ENCODE measurements around the gene ILK.

Gene ILK

DNA sequence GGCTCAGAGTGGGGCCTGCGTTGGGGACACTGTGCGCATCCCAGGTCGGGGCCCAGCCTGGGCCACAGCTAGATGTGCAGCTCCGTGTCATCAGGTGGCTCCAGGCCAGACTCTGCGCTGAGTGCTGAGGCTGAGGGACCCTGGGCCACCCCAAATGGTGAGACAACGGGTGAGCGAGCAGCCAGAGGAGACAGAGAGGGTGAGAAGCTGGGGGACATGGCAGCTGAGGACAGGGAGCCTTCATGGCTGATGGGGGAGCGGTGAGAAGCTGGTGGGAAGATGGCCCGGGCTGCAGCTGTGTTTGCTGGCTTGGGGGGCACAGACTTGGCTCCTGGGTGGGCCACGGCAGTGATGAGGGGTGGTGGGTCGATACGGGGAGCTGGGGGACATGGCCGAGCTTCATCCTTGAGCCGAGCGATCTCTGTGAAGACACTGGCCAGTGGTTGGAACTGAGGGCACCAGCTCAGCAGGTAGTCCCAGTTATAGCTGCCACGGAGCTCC lies 18.2 kb downstream of the ILK start:
- DNase-seq (ENCODE audit: low spot score) = no peak

DNA sequence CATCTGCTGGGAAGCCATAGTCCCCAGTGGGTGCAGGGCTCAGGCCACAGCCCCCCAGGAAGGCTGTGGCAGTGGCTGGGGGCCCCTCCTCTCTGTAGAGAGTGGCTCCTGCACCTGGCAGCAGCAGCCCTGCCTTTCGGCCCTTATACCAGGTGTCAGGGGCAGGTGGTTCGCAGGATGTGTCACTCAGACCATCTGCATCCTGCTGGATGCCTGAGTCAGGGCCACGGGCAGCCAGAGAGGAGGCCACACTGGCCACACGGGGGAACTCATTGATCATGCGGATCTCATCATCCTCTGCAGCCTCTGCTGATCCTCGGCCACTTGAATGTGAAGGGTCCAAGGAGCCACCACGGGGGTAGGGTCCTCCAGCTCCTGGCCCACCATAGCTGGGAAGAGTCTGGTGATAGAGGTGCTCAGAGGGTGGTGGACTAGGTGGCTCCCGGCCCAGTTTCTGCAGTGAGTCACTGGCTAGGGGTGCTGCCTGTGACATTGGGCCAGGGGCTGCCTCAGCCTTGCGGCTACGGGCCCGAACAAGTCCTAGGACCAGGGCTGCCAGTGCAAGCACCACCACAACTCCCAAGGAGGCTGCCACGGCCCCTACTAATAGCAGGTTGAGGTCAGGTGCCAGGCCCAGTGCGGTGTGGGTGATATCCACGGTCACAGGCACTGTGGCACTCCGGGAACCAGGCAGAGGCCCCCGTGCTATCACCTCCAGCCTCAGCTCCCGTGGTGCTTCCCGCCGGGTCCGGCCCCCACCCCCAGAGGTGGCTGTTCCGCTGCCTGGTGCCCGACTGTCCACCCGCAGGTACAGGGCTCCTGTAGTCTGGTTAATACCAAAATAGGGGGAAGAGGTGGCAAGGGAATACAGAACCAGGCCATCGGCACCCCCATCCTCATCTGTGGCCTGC lies 18.9 kb downstream of the ILK start:
- DNase-seq (ENCODE audit: low spot score) = no peak

DNA sequence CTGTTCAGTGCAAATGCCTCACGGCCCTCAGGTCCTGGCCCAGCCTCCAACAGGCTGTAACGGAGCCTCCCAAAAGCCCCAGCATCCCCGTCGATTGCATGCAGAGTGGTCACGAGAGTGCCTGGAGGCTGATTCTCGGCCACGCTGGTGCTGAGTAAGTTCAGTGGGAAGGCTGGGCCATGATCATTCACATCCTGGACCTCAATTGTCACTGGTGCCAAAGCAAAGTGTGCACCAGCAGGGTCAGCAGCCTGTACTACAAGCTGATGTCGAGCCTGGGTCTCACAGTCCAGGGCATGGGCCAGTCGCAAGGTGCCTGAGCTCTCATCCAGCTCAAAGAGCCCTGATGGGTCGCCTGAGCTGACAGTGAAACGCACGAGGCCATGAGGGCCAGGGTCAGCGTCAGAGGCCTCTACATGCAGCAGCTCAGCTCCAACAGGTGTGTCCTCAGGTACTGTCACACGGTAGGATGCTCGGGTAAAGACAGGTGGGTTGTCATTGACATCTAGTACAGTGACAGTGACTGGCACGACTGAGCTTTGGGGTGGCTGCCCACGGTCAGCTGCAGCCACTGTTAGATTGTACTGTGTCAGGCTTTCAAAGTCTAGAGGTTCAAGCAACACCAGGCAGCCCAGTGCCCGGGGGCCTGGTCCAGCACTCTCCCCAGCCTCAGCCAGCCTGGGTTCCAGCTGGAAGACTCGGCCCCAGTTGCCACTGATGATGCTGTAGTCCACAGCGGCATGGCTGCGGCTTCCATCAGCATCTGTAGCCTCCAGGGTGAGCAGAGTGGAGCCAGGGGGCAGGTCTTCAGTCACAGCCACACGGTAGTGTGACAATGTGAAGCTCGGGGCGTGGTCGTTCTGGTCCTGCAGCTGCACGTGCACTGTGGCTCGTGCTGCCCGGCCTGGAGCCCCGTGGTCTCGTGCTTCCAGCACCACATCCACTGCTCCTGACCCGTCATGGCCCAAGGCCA lies 20.1 kb downstream of the ILK start:
- no peak for DNase-seq (ENCODE audit: low spot score)

DNA sequence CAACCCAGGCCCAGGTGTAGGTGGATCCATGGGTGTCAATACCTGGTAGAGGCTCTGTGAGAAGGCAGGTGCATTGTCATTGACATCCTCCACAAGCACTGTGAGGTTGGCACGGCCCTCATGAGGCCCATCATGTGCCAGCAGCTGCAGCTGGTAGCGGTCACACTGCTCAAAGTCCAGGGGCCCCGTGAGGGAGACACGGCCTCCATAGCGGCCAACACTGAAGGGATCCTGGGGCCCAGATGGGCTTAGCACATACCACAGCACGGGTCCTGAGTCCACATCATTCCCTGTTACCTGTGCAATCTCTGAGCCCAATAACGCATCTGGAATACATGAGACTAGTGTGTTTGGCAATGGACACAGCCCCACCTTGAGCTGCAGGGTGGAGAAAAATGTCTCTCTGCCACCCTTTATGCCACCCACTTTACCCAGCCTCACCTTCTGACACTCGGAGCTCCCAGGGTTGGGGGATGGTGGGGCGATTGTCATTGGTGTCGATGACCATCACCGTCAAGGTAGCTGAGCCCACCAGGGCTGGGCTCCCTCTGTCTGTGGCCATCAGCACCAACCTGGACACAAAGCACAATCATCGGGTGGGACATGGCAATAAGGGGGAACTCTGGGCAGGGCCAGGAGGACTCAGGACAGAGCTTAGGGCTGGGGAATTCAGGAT lies 21.7 kb downstream of the ILK start:
- no peak for DNase-seq (ENCODE audit: low spot score)

DNA sequence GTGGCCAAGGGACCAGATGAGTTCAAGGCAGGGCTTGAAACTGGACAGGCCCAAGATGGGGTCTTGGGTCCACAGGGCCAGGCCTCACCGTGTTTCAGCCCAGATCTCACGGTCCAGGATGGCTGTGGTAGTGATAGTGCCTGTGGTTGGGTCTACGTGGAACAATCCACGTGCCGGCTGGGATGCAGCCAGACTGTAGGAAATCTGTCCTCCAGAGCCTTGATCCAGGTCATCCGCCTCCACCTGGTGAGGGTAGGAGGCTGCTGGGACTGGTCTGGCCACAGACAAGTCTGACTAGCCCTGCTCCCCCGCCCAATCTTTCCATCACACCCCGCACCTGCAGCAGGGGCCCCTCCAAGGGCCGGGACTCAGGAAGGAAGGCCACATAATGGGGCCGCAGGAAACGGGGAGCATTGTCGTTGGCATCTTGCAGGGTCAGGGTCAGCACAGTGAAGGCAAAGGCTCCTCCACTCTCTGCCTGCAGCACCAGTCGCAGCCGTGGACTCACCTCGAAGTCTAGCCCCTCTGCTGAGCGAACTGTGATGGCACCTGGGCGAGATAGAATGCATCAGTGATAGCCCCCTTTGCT lies 22.4 kb downstream of the ILK start:
- DNase-seq (ENCODE audit: low spot score) = no peak

DNA sequence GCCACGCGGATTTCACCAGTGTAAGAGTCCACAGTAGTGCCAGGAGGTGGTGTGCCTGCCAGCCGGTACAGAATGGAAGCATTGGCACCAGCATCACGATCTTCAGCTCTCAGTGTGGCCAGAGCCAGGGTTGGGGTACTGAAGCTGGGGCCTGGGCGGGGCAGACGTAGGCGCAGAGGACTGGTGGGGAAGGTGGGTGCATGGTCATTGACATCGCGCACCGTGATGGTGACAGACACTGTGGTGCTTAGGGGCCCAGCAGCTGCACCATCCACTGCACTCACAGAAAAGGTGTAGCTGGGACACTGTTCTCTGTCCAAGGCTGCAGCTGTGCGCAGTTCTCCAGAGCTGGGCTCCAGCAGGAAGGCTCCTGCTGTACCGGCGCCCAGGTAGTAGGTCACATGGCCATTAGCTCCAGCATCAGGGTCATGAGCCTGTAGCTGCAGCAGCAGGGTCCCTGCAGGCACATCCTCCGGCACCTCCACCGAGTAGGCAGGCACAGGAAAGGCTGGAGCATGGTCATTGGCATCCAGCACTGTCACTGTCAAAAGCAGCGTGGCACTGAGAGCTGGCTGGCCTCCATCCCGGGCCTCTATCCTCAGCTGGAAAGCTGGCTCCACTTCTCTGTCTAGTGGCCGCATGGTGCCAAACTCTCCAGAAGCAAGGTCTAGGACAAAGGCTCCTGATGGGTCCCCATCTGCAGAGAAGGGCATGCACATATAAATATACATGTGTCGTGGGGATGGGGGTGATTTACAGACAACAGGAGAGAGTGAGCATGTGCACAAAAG lies 23.6 kb downstream of the ILK start:
- no peak for DNase-seq (ENCODE audit: low spot score)

DNA sequence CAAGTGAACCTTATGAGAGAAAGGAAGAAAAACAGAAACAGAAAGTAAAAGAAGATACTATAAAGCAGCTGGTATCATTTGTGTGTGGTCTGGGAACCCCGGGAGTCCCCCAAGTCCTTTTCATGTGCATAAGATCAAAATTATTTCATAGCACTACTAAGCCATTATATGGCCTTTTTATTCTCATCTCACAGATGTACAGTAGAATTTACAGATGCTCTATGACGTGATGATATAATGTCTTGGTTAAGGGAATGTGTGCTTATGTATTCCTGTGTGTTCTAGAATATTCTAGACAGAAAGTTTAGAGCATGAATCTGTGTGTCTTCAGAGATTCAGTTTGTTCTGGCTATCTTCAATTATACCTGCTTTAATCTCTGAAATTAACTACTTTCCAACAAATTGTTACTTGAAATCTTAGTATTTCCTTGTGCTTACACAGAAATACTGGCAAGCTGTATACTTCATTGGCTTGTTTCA lies 24.2 kb downstream of the ILK start:
- DNase-seq (ENCODE audit: low spot score) = no peak

DNA sequence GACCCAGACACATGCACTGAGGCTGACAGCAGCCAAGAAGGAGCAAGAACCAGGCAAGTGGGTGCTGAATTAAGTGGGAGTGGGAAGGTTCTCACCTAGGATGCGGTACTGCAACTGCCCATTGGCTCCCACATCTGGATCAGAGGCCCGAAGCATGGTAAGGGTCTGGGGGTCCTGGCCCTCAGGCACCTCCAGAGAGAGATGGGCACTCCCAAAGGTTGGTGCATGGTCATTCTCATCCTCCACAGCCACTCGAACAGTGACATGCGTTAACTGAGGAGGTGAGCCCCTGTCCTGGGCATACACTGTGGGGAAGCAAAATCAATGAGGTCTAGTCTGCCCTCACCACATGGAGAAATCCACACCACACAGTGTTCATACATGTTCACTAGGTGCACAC lies 25.0 kb downstream of the ILK start:
- DNase-seq (ENCODE audit: low spot score) = no peak

DNA sequence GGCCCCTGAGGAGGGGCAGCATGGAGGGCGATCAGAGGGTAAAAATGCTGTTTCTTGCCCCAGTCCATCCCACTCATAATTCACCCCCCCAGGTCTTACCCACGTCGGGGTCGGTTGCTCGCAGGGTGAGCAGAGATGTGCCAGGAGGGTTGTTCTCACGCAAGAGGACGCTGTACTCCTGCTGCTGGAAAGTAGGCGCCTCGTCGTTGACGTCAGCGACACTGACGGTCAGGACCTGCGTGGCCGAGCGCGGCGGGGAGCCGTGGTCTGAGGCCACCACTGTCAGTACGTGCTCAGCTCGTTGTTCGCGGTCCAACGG lies 26.0 kb downstream of the ILK start:
- DNase-seq (ENCODE audit: low spot score) = no peak

DNA sequence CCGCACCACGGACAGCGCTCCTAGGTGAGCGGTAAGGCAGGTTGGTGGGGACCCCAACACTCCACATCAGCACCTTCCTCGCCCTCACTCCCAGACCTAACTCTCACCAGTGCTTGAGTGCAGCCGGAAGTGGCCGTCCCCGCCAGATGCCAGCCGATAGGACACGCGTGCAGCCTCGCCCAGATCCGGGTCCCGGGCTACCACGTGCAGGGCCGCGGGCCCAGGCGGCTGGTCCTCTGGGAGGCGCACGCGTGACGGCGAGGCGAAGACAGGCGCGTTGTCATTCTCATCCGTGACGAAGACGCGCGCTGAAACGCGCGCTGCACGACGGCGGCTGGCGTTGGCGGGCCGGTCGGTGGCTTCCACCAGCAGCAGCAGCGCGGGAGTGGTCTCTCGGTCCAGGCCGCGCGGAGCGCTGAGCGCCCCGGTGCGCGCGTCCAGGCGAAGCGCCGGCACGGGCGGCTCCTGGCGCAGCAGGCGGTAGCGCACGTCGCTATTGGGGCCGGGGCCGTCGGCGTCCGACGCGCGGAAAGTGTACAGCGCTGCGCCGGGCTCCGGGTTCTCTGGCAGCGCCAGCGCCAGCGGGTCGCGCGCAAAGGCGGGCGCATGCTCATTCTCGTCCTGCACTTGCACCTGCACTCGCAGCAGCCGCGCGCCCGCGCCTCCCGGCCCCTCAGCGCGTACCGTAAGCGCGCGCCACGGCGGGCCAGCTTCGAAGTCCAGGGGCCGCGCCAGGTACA lies 26.5 kb downstream of the ILK start:
- no peak for DNase-seq (ENCODE audit: low spot score)

DNA sequence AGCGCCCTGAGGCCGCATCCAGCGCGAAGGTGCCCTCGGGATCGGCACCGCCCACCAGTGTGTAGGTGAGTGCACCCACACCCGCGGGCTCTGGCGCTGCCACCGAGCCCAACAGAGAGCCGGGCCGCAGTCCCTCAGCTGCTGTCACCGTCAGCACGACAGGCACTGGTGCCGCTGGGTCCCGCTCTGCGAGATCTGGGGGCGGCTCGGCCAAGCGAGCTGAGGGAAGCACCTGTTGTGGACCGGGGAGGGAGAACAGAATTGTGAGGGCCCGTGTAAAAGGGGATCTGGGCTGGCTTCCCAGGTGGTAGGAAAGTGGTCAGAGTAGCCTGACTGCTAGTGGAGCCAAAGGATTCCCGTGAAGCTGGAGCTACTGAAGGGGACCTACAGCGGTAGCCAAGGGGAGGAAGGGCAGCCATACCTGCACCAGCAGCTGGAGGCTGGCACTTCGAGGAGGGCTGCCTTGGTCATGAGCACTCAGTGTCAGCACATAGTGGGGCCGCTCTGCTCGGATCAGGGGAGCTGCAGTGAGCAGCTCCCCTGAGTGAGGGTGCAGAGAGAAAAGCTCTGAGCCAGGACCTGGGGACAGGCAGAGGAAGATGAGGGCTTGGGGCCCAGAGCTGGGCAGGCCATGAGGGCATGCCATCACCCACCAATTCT lies 27.2 kb downstream of the ILK start:
- DNase-seq (ENCODE audit: low spot score) = no peak

DNA sequence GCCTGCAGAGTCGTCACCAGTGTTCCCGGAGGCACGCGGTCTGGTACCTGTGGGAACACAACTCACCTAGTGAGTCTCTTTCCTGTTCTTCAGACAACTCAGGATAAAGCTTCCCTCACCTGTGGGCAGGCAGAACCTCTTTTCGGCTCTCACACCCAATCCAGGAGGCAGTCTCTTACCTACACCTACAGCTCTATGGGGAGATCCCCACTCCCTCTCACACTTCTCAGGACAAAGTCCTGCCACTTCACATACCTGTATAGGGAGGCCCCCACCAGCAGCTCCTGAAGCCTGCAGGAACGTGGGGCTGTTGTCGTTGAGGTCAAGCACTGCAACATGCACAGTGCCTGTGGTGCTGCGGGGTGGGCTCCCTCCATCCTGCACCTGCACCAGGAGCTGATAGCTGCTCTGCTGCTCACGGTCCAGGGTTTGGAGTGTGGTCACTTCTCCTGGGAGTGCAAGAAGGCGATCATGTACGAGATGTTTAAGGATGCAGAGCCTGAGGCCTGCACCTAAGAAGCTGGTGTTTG lies 27.9 kb downstream of the ILK start:
- DNase-seq (ENCODE audit: low spot score) = no peak

DNA sequence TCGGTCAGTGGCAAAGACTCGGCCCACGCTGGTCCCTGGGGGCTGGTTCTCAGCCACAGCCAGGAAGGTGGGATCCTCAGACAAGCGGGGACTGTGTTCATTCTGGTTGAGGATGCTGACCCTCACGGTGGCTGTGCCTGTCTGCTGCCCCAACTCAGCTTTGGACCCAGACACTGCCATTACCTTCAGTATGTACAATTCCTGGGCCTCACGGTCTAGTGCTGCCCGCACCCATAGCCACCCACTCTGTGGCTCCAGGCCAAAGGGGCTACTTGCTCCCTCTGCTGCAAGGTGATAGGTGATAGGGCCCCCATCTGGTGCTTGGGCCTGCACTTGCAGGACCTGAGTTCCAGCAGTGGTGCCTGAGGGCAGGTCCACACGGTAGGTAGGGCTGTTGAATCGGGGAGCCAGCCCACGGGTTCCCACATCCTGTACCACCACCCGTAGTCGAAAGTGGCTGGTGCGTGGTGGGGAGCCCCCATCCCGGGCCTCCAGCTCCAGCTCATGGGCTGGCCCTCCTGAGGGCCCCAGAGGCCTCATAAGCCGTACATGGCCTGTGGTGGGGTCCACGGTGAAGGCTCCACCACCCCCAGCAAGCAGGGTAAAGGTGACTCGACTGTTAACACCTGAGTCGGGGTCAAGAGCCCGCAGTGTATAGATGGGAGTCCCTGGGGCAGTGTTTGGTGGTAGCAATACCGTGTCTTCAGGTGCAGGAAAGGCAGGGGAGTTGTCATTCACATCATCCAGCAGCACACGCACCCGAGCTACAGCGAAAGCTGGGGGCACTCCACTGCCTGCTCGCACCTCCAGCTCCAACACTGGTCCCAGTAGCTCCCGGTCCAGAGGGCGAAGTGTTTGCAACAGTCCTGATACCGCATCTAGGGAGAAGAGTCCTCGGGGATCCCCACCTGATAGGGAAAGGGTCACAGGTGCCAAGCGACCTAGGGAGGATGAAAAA lies 28.8 kb downstream of the ILK start:
- DNase-seq (ENCODE audit: low spot score) = no peak

DNA sequence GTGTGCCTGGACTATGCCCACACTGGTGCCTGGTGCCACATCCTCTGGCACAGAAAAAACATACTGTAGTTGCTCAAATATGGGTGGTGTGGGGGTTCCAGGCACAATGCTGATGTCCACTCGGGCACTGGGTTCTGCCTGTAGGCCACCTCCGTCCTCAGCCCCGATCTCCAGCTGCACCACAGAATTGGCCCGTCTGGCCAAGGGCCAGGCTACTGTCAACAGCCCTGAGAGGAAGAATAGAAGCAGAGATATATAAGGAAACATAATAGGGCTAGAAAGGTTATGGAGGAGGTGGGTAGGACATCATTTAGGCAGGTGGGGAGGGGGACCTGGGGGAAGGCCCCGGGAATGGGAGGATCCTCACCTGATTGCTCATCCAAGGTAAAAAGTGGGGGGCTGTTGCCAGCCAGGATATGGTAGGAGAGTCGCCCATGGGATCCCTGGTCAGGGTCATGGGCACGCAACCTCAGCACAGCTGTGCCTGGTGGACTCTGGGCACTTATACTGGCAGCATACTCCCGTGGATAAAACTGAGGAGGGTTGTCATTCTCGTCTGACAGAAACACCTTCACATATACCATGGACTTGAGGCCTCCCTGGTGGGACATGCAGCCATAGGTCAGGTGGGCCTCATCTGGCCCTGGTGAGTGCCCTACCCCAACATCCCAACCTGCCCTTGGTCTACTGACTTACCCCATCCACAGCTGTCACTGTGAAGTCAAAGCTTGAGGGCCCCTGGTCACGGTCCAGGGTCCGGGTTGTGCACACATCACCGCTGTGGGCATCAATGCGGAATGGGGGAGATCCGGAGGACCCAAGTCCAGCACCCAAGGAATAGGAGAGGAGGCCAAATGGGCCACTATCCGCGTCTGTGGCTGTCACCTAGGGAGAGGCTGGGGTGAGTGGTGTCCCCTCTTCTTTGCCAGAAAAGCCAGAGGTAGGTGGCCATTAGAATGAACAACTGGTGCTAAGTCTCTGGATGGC lies 30.1 kb downstream of the ILK start:
- no peak for DNase-seq (ENCODE audit: low spot score)

DNA sequence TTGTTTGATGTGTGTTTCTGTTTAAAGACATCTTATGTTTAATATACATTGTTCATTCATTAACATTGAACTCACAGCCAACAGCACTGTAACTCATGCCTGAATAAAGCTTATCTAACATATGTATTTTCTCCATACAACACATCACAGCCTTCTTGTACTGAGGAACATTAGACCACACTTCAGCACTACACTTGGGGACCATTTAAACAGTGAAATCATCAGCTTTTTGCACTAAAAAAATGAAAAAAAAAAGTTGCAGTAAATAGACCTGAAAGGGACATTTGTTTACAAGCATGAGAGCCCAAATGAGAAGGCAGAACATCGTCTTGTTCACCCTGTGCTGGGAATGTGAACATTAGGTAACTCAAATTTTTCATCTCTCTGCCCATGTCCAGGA lies 31.0 kb downstream of the ILK start:
- no peak for DNase-seq (ENCODE audit: low spot score)

DNA sequence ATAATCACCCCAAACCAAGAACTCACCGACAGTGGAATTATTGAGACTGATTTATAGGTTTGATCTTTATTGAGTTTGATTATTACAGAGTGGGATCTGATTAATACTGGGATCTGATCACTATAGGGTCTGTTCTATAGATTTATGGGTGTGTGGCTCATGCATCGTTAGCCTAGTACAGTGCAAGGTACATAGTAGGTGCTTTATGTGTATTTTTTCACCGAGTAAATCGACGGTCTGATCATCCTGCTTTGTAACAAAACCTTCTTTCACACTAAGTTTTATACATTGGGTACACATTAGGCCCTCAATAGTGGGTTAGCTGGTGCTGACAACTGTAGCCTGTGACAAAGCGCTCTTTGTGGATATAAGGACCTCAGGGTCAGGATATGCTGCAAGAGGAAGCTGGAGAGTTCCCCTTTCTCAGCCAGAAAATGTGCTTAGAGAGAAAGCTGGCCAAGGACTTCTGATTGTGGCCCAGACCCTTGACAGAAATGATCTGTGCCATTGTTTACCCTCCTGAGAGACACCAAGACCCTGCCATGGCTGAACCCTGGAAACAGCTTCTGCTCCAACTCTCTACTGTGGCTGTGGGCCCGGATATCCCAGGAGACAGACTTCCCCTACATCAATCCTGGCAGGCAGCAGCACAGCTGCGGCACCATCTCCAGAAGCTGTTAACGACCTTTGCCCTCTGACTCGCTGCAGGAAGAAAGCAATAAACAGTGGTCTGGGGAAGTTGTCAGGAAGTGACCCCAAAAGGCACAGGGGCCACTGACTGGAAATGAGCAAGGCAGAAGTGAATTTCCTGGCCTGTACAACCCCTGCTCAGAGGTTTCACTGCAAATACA lies 31.7 kb downstream of the ILK start:
- DNase-seq (ENCODE audit: low spot score) = peak; percentile 80

All from HuH-7 (cell line).